Esophagus squamous epithelium (tissue), 4 donors: ENCODE measurements around the gene RGS13.

Source experiments
- POLR2A ChIP-seq, 4 donors: fragments of 450-650 bp; IDR thresholded peaks; one replicate each; pipeline ENCODE4 v1.6.1; 2017; ENCODE audit warnings: antibody characterized with exemption in 4 of 4, mild to moderate bottlenecking in 4 of 4, moderate library complexity in 3 of 4
- TF ChIP-seq, protein P1 (sequence below), 6 experiments: fragments of 450-650 bp in 4 of 6; fragments of 200-600 bp in 2 of 6; sonication (generic) in 2 of 6; IDR thresholded peaks; one replicate each; pipeline ENCODE4 v1.5.1; 2016 to 2019; ENCODE audit warnings: antibody characterized with exemption in 6 of 6, mild to moderate bottlenecking in 4 of 6, moderate library complexity in 4 of 6

GRCh38 chr1:192705510-192705909, 69.6 kb downstream of the RGS13 start:
- TF ChIP-seq, protein P1, sequence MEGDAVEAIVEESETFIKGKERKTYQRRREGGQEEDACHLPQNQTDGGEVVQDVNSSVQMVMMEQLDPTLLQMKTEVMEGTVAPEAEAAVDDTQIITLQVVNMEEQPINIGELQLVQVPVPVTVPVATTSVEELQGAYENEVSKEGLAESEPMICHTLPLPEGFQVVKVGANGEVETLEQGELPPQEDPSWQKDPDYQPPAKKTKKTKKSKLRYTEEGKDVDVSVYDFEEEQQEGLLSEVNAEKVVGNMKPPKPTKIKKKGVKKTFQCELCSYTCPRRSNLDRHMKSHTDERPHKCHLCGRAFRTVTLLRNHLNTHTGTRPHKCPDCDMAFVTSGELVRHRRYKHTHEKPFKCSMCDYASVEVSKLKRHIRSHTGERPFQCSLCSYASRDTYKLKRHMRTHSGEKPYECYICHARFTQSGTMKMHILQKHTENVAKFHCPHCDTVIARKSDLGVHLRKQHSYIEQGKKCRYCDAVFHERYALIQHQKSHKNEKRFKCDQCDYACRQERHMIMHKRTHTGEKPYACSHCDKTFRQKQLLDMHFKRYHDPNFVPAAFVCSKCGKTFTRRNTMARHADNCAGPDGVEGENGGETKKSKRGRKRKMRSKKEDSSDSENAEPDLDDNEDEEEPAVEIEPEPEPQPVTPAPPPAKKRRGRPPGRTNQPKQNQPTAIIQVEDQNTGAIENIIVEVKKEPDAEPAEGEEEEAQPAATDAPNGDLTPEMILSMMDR (IDR thresholded peaks at IDR 0.05) = no peak
- TF ChIP-seq POLR2A (IDR thresholded peaks at IDR 0.05) = no peak
